ENCODE data around the gene PGBD4.

The PGBD4 gene

GRCh38 chr15:34107315-34107714 lies 5.4 kb downstream of the PGBD4 start:
- no peak overlapping the region for H3K4me3 ChIP-seq (ENCODE audit: low read depth, low read length)
- TF ChIP-seq MAX (IDR thresholded peaks at IDR 0.05; ENCODE audit: low read depth, low read length) (no peak), CTCF (IDR thresholded peaks at IDR 0.05; ENCODE audit: low read depth, low read length) (no peak), POLR2A (IDR thresholded peaks at IDR 0.05; ENCODE audit: extremely low read depth, insufficient read length) (no peak), MYC (IDR thresholded peaks at IDR 0.05; ENCODE audit: low read depth, low read length) (no peak)
- DNase-seq (ENCODE audit: low read depth): peak; percentile 13

GRCh38 chr15:34109797-34110663 lies 8.1 kb downstream of the PGBD4 start:
- peak; percentile 52 for DNase-seq (ENCODE audit: low read depth)
- no peak overlapping the region for H3K4me3 ChIP-seq (ENCODE audit: low read depth, low read length)
- TF ChIP-seq CTCF (IDR thresholded peaks at IDR 0.05; ENCODE audit: low read depth, low read length) (peak; percentile 69), MAX (IDR thresholded peaks at IDR 0.05; ENCODE audit: low read depth, low read length) (no peak), POLR2A (IDR thresholded peaks at IDR 0.05; ENCODE audit: extremely low read depth, insufficient read length) (no peak)

GRCh38 chr15:34111488-34111887 lies 9.6 kb downstream of the PGBD4 start:
- TF ChIP-seq POLR2A (IDR thresholded peaks at IDR 0.05; ENCODE audit: extremely low read depth, insufficient read length) (no peak), CTCF (IDR thresholded peaks at IDR 0.05; ENCODE audit: low read depth, low read length) (no peak), MYC (IDR thresholded peaks at IDR 0.05; ENCODE audit: low read depth, low read length) (no peak), MAX (IDR thresholded peaks at IDR 0.05; ENCODE audit: low read depth, low read length) (no peak)
- H3K4me3 ChIP-seq (ENCODE audit: low read depth, low read length): no peak overlapping the region
- DNase-seq (ENCODE audit: low read depth): no peak

GRCh38 chr15:34114215-34114614 lies 12.3 kb downstream of the PGBD4 start:
- TF ChIP-seq CTCF (IDR thresholded peaks at IDR 0.05; ENCODE audit: low read depth, low read length) (no peak), MYC (IDR thresholded peaks at IDR 0.05; ENCODE audit: low read depth, low read length) (no peak)
- DNase-seq (ENCODE audit: low read depth): no peak
- H3K4me3 ChIP-seq (ENCODE audit: low read depth, low read length): no peak overlapping the region

- DNase-seq (ENCODE audit: low read depth): no peak
- TF ChIP-seq POLR2A (IDR thresholded peaks at IDR 0.05; ENCODE audit: extremely low read depth, insufficient read length): no peak
- no peak for TF ChIP-seq MYC (IDR thresholded peaks at IDR 0.05; ENCODE audit: low read depth, low read length)
- TF ChIP-seq MAX (IDR thresholded peaks at IDR 0.05; ENCODE audit: low read depth, low read length): no peak
- TF ChIP-seq CTCF (IDR thresholded peaks at IDR 0.05; ENCODE audit: low read depth, low read length): no peak
- H3K4me3 ChIP-seq (ENCODE audit: low read depth, low read length): no peak overlapping the region
Measured at GRCh38 chr15:34114739-34115138, 12.9 kb downstream of the PGBD4 start.

Data from NB4 (cell line).